Prostate gland (tissue), 2 donors: ENCODE results near the gene MORC4. TPM values are rescaled to one million over a fixed set of nuclear protein-coding genes. Genes with fewer than 3 reads are reported as not detected.

Source experiments
- DNase-seq: peaks from one replicate; pipeline ENCODE4 v3.0.0-alpha.2; 2019; ENCODE audit warnings: low spot score
- H3K27ac ChIP-seq, 2 donors: fragments of 200-600 bp; sonication (generic); 2 replicates each; pipeline ENCODE4 v1.5.1; 2017 to 2019
- H3K27me3 ChIP-seq: fragments of 200-600 bp; sonication (generic); replicated peaks from 2 replicates; pipeline ENCODE4 v1.5.1; 2019; ENCODE audit not compliant: insufficient read depth
- H3K36me3 ChIP-seq, 2 donors: fragments of 200-600 bp; sonication (generic); 1 replicate in 1 of 2; 2 replicates in 1 of 2; pipeline versions ENCODE4 v1.5.1 to v1.8.1; 2017 to 2019
- H3K4me1 ChIP-seq: fragments of 200-600 bp; sonication (generic); replicated peaks from 2 replicates; pipeline ENCODE4 v1.5.1; 2019
- H3K4me3 ChIP-seq, 2 donors: fragments of 200-600 bp; sonication (generic); 2 replicates each; pipeline ENCODE4 v1.5.1; 2017 to 2019
- H3K9me3 ChIP-seq: fragments of 200-600 bp; sonication (generic); 2 replicates; pipeline ENCODE4 v1.5.1; 2017
- POLR2A ChIP-seq: fragments of 450-650 bp; IDR thresholded peaks from one replicate; pipeline ENCODE4 v1.6.1; 2016; ENCODE audit warnings: antibody characterized with exemption, mild to moderate bottlenecking
- POLR2AphosphoS5 ChIP-seq: sonication (generic); formaldehyde crosslinking; IDR thresholded peaks from one replicate; pipeline ENCODE4 v1.6.1; 2017; ENCODE audit warnings: antibody characterized with exemption
- WGBS: methylation state at CpG from one replicate; pipeline ENCODE4 v1.1.5; 2018; 5-methylcytosine and 5-hydroxymethylcytosine counted together
- intact Hi-C: fragments of 100-400 bp; cut with DNase I; formaldehyde crosslinking; loops from one replicate; pipeline ENCODE4 v1.14.2; 2022
- total RNA-seq, 2 donors: library from RNA; depleted of rRNA; stranded (reverse); fragments of >200 nt; gene quantifications; one replicate each; pipeline ENCODE4 v1.1.0, GENCODE V29; 2016
- TF ChIP-seq, protein P1 (sequence below), 4 experiments: fragments of 200-600 bp in 2 of 4; fragments of 450-650 bp in 2 of 4; sonication (generic) in 2 of 4; IDR thresholded peaks; 1 replicate in 3 of 4; 2 replicates in 1 of 4; pipeline ENCODE4 v1.5.1; 2016 to 2019; ENCODE audit warnings: antibody characterized with exemption in 4 of 4, mild to moderate bottlenecking in 2 of 4, moderate library complexity in 2 of 4

Gene MORC4
- total RNA-seq, 2 donors from 2014 or later = 20.4 to 36.1 TPM

DNA sequence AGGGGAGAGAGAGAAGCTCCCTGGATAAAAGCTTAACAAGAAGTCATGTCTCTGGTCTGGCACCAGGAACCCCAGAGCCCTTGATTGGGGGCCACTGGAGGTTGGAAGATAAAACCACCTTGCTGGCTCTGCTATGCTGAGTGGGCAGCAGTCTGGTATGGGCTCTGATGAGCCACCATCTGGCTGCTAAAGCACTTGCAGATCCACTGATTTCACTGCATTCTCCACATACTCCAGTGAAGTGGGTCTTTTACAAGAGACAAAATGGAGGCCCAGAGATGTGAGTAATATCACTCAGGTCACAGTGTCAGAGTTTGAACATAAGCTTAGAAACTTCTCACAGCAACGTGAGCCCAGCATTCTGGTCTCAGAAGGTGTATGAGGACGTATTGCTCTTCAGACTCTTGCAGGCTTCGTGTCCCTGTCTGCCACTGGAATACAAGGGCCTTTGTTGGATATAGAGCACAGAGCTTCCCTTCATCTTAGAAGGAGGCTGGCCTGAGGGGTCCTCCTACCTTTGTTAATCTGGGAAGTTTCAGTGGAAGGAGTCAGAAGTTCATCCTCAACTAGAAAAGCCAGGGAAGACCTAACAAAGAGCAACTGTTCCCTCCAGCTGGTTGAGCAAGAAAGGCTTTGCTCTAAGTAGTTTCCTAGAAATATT, 68.1 kb downstream of the MORC4 start:
- intact Hi-C loops = no loop called here
- Histone ChIP-seq H3K27me3 (no peaks in the 10 kb centered on the region), H3K27ac (no peak overlapping the region), H3K4me3 (no peak overlapping the region), H3K9me3 (no peaks in the 10 kb centered on the region), H3K36me3 (no peaks in the 10 kb centered on the region), H3K4me1 (no peaks in the 10 kb centered on the region)
- no peak for TF ChIP-seq POLR2A
- TF ChIP-seq POLR2AphosphoS5 = no peak
- TF ChIP-seq, protein P1, sequence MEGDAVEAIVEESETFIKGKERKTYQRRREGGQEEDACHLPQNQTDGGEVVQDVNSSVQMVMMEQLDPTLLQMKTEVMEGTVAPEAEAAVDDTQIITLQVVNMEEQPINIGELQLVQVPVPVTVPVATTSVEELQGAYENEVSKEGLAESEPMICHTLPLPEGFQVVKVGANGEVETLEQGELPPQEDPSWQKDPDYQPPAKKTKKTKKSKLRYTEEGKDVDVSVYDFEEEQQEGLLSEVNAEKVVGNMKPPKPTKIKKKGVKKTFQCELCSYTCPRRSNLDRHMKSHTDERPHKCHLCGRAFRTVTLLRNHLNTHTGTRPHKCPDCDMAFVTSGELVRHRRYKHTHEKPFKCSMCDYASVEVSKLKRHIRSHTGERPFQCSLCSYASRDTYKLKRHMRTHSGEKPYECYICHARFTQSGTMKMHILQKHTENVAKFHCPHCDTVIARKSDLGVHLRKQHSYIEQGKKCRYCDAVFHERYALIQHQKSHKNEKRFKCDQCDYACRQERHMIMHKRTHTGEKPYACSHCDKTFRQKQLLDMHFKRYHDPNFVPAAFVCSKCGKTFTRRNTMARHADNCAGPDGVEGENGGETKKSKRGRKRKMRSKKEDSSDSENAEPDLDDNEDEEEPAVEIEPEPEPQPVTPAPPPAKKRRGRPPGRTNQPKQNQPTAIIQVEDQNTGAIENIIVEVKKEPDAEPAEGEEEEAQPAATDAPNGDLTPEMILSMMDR (IDR thresholded peaks at IDR 0.05) = no peak
- DNase-seq = no peak
- 100% methylated on average over 3 of the region's 3 CpGs for WGBS

DNA sequence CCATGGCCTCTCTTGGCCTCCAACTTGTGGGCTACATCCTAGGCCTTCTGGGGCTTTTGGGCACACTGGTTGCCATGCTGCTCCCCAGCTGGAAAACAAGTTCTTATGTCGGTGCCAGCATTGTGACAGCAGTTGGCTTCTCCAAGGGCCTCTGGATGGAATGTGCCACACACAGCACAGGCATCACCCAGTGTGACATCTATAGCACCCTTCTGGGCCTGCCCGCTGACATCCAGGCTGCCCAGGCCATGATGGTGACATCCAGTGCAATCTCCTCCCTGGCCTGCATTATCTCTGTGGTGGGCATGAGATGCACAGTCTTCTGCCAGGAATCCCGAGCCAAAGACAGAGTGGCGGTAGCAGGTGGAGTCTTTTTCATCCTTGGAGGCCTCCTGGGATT, 71.8 kb downstream of the MORC4 start:
- no peak for DNase-seq
- H3K4me1 ChIP-seq = no peaks in the 10 kb centered on the region
- no peak overlapping the region for H3K27ac ChIP-seq
- H3K27me3 ChIP-seq = no peaks in the 10 kb centered on the region
- TF ChIP-seq, protein P1 (IDR thresholded peaks at IDR 0.05) = no peak
- TF ChIP-seq POLR2A = no peak
- no peak for TF ChIP-seq POLR2AphosphoS5
- H3K4me3 ChIP-seq = no peak overlapping the region
- H3K36me3 ChIP-seq = no peaks in the 10 kb centered on the region
- no peaks in the 10 kb centered on the region for H3K9me3 ChIP-seq
- 97% methylated on average over 4 of the region's 4 CpGs for WGBS
- intact Hi-C loops = no loop called here

DNA sequence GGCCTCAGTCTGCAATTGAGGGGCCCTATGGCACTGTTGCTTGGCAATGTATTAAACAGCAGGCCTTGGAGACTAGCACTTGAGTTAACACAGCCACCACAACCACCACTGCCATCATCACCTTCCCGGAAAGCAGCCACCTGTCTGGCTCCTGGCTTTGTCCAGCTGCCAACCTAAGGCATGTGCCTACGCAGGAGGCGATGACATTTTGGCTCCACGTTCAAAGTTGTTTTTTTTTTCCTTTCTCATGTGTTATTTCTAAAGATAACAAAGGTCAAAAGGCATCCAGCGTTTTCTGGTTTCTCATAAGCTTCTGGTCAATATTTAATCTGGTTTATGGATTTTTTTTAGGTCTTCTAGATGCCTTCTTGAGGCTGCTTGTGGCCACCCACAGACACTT, 72.3 kb downstream of the MORC4 start:
- TF ChIP-seq POLR2A (no peak), POLR2AphosphoS5 (no peak)
- TF ChIP-seq, protein P1 (IDR thresholded peaks at IDR 0.05) = no peak
- 51% methylated on average over 5 of the region's 5 CpGs for WGBS
- Histone ChIP-seq H3K27ac (no peak overlapping the region), H3K9me3 (no peaks in the 10 kb centered on the region), H3K4me3 (no peak overlapping the region), H3K36me3 (no peaks in the 10 kb centered on the region), H3K4me1 (no peaks in the 10 kb centered on the region), H3K27me3 (no peaks in the 10 kb centered on the region)
- no peak for DNase-seq
- intact Hi-C loops = no loop called here

DNA sequence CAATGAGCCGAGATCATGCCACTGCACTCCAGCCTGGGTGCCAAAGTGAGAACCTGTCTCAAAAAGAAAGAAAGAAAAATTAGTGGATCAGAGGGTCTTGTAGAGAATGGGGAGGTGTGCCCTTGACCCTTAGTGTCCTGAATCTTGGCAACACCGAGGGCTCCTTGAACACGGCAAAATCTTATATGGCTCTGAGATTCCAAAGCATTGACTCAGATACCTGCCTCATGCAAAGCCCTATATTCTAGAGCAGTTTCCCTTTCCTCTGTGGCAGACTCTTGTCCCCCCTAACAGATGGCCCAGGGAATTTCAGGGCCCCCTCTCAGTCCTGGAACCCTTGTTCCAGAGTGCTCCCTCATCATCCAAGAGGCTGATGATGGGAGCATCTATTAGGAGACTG, 73.0 kb downstream of the MORC4 start:
- H3K36me3 ChIP-seq = no peaks in the 10 kb centered on the region
- no peaks in the 10 kb centered on the region for H3K4me1 ChIP-seq
- 91% methylated on average over 3 of the region's 3 CpGs for WGBS
- no peaks in the 10 kb centered on the region for H3K9me3 ChIP-seq
- TF ChIP-seq, protein P1 (IDR thresholded peaks at IDR 0.05) = no peak
- TF ChIP-seq POLR2A = no peak
- TF ChIP-seq POLR2AphosphoS5 = no peak
- no peak for DNase-seq
- intact Hi-C loops = no loop called here
- H3K4me3 ChIP-seq = no peak overlapping the region
- H3K27ac ChIP-seq = no peak overlapping the region
- no peaks in the 10 kb centered on the region for H3K27me3 ChIP-seq

DNA sequence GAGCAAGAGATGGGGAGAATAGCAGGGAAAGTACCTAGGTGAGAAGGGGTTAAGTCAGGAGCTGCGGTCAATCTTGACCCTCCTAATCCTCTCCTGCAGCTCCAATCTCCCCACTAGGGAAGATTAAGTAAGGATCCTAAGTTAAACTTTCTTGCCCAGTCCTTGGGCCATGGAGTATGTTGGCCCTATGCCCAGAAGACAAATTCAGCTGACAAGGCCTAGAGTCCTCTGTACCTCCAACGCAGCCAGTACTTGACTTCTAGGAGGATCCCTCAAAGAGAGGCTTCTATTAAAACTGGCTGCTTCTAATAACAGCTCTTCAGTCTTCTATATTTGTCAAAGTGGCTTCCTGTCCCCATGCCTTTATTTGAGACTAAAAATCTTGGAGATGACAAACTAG, 78.4 kb downstream of the MORC4 start:
- Histone ChIP-seq H3K4me1 (no peaks in the 10 kb centered on the region), H3K27ac (no peak overlapping the region), H3K9me3 (no peaks in the 10 kb centered on the region), H3K27me3 (no peaks in the 10 kb centered on the region), H3K36me3 (no peaks in the 10 kb centered on the region), H3K4me3 (no peak overlapping the region)
- intact Hi-C loops = no loop called here
- TF ChIP-seq POLR2AphosphoS5 (no peak), POLR2A (no peak)
- TF ChIP-seq, protein P1 (IDR thresholded peaks at IDR 0.05) = no peak
- WGBS = 83% methylated on average over 2 of the region's 2 CpGs
- DNase-seq = no peak
